ENCODE results near the gene SERPINE1.
"Not testable (repeated sequence)": the region's sequence is repeated elsewhere in the genome, so short reads cannot be mapped to it uniquely, and the experiment has no call there.

The SERPINE1 gene

GRCh38 chr7:101102026-101102425 is 24.9 kb upstream of the SERPINE1 start:
- no peak for DNase-seq (ENCODE audit: low read depth)

GRCh38 chr7:101103701-101104100 is 23.2 kb upstream of the SERPINE1 start:
- DNase-seq (ENCODE audit: low read depth) = not testable (repeated sequence)

DNA sequence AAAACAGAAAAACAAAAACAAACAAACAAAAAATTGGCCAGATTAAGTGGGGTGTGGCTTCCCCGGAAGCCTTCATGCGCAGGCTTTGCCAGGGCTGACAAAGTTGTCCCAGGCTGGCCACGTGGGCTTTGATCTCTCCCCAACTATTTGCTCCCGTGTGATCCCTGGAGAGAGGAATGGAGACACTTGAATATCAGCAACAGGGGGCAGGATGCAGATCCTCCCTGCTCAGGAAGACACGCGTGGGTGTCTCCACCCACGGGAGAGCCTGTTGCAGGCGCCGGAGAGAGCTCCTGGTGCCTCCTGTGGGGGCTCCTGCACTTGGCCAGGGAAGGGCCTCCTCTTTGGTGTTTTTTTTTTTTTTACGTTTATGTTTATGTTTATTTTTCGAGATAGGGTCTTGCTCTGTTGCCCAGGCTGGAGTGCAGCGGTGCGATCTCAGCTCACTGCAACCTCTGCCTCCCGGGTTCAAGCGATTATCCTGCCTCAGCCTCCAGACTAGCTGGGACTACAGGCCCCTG is 22.7 kb upstream of the SERPINE1 start:
- no peak for DNase-seq (ENCODE audit: low read depth)

- no peak for DNase-seq (ENCODE audit: low read depth)
These were observed 22.1 kb upstream of the SERPINE1 start for GRCh38 chr7:101104799-101105198.

DNA sequence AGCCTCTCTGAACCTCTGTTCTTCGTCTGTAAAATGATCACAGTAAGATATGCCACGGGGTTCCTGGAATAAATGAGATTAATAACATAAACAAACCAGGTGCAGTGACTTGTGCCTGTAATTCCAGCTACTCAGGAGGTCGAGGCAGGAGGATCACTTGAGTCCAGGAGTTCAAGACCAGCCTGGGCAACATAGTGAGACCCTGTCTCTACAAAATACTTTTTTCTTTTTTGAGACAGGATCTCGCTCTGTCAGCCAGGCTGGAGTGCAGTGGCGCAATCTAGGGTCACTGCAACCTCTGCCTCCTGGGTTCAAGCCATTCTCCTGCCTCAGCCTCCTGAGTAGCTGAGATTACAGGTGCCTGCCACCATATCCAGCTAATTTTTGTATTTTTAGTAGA is 21.7 kb upstream of the SERPINE1 start:
- DNase-seq (ENCODE audit: low read depth) = not testable (repeated sequence)

DNA sequence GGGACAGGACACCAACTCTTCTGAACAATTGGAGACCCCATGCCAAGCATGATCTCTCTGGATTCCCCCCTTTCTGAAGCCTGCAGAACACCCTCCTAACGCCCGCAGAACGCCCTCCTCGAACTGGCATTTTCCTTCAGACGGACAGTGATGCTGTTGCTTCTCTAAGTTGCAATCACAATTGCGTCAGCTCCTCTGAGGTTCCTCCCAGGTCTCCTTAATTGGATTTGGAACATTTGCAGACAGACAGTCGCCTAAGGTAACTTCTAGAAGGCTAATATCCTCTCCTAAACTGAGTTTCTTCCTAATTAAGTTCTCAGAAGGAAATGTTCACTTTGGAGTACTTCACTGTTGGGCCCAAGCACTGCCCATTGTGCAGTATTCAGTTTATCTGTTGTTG is 20.5 kb upstream of the SERPINE1 start:
- DNase-seq (ENCODE audit: low read depth) = no peak

- DNase-seq (ENCODE audit: low read depth) = no peak
These were observed 18.5 kb upstream of the SERPINE1 start for GRCh38 chr7:101108330-101108857.

DNA sequence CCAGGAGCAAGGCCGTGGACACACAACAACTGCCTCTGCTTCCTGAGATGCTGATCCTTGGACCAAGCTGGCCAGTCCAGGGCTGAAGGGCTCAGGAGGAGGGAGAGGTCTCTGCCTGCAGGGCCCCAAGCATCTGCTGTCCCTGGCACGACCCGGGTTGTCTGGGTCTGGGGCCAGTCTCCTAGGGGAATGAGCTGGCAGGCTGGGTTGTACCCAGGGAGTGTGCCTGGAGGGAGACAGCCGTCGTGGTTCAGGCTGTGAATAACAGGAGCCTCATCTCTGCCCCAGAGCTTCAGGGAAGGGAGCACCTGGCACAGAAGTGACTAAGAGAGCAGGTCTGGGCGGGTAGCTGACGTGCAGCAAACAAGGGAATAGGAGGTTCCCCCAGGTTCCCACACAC is 17.9 kb upstream of the SERPINE1 start:
- peak; percentile 62 for DNase-seq (ENCODE audit: low read depth)

- no peak for DNase-seq (ENCODE audit: low read depth)
These were observed 17.5 kb upstream of the SERPINE1 start for GRCh38 chr7:101109368-101109767.

DNA sequence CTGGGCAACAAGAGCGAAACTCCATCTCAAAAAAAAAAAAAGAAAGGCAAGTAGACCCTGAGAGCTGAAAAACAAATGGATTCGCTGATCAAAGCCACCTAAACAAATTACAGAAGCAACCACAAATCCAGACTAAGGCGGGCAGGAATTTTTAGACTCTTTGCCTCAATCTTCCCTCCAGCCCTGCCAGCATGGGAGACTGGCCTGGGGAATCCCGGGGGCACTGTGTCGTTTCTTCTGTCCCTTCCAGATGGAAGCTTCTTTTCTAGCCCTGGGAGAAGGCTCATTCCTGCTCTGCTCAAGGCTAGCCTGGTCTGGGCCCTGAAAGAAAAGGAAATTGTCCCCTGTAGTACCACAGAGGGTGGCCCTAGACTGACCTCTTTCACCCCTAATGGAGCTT is 15.6 kb upstream of the SERPINE1 start:
- no peak for DNase-seq (ENCODE audit: low read depth)

DNA sequence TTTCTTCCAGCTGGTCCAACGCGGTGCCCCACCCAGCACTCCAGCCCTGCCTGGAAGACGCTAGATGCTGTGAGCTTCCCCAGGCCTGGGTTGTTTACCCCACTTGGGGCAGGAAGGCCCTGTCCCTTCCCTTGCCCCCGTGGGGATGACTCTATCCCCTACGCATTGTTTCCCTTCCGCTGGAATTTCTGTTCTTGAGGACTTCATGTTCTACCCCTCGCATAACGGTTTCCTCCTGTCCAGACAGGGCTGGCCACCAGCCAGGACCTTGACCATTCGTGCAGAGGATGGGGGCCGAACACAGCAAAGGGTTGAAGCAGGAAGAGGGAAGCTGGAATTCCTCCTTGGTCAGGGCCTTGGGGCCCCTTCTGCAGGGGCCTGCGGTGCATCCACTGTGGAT is 14.7 kb upstream of the SERPINE1 start:
- DNase-seq (ENCODE audit: low read depth) = peak; percentile 77

- not testable (repeated sequence) for DNase-seq (ENCODE audit: low read depth)
These were observed 13.8 kb upstream of the SERPINE1 start for GRCh38 chr7:101113140-101113539.

GRCh38 chr7:101113836-101114235 is 13.1 kb upstream of the SERPINE1 start:
- no peak for DNase-seq (ENCODE audit: low read depth)

DNA sequence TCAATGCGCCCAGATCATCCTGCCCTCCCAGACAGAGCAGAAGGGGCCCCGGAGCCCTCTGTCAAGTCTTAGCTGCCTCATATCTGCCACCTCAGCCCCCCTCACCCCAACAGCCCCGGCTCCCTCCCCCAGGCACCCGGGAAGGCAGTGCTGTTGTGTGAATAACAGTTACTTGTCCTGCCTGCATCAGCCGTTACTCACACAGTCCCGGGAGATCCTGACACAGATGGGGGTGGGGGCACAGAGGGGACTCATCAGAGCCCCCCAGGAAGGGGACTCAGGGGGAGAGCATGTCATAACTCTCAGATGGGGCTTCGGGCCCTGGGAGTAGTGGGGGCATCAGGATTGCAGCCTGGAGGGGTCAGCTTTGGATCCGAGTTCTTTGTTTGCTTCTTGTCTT is 12.4 kb upstream of the SERPINE1 start:
- peak; percentile 87 for DNase-seq (ENCODE audit: low read depth)

GRCh38 chr7:101115215-101115614 is 11.7 kb upstream of the SERPINE1 start:
- DNase-seq (ENCODE audit: low read depth) = no peak

DNA sequence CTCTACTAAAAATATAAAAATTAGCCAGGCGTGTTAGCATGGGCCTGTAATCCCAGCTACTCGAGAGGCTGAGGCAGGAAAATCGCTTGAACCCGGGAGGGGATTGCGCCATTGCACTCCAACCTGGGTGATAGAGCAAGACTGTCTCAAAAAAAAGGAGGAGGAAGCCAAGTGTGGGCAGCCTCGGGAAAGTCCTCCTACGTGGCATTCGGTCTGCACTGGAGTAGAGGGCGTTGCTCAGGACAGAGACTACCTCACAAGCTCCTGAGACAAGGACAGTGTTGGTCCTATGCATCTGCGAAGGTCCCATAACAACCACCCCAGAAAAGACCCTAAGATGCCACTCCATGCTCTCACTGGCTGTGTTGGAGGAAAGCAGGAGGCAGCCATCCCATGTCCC is 10.0 kb upstream of the SERPINE1 start:
- no peak for DNase-seq (ENCODE audit: low read depth)

DNA sequence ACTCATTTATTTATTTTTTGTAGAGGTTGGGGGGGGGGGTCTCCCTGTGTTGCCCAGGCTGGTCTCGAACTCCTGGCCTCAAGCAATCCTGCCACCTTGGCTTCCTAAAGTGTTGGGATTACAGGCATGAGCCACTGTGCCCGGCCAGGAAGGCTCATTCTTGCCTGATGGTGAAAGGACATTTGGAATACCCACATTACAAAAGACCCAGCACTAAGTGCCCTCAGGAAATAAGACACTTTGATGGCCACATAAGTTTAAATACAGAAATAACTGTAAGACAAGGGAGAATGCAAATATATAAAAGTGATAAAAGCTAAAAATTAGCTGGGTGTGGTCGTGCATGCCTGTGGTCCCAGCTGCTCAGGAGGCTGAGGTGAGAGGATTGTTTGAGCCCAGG is 8.0 kb upstream of the SERPINE1 start:
- no peak for DNase-seq (ENCODE audit: low read depth)

DNA sequence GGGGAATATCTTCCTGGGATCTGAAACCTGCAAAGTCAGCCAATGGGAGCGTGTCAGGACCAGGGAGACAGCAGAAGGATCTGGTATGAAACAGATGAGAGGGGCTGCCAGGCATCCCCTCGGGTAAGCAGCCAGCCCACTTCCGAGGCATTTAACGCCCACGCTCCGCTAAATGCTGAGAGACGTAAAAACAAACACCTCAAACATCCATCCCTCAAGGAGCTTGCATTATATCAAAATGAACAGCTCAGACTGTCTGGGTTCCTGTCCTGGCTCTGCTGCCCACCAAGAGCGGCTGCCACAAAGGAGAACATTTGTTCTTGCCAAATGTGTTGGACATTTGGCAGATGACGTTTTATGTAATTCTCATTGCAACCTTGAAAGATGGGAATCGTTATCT is 7.0 kb upstream of the SERPINE1 start:
- DNase-seq (ENCODE audit: low read depth) = no peak

GRCh38 chr7:101120315-101120714 is 6.6 kb upstream of the SERPINE1 start:
- no peak for DNase-seq (ENCODE audit: low read depth)

DNA sequence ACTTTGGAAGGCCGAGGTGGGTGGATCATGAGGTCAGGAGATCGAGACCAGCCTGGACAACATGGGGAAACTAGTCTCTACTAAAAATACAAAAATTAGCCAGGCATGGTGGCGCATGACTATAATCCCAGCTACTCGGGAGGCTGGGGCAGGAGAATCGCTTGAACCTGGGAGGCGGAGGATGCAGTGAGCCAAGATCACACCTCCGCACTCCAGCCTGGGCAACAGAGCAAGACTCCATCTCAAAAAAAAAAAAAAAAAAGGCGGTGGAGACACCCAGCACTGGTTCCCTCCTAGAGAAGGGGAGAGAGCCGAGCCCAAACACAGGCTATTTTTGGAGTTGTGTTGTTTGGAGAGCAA is 5.3 kb upstream of the SERPINE1 start:
- DNase-seq (ENCODE audit: low read depth) = not testable (repeated sequence)

- peak; percentile 98 for DNase-seq (ENCODE audit: low read depth)
These were observed 4.6 kb upstream of the SERPINE1 start for GRCh38 chr7:101121991-101122932.

GRCh38 chr7:101122933-101123702 is 3.8 kb upstream of the SERPINE1 start:
- DNase-seq (ENCODE audit: low read depth) = no peak

DNA sequence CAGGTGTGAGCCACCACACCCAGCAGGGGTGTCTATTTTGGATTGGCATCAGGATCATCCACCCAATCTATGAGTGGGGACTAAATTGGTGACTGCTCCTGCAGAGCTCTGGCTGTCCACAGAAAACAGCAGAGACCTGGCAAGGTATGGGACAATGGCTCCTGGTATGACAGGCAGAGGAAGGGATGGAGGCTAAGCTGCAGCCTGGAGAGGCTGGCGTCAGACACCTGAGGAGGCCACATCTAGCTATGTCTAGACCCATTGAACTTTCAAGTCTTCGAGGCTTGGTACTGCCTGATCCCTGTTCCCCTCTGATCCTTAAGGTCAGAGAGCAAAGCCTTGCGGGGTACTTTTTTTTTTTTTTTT is 3.2 kb upstream of the SERPINE1 start:
- no peak for DNase-seq (ENCODE audit: low read depth)
